GM18520 (cell line): ENCODE data around the gene RAB40C.
"Not testable (repeated sequence)": the region's sequence is repeated elsewhere in the genome, so short reads cannot be mapped to it uniquely, and the experiment has no call there.

Experiments used
- ATAC-seq: cut with Tn5 transposase; IDR thresholded peaks from one replicate; pipeline ENCODE4 v1.9.1; 2021; ENCODE audit not compliant: unreplicated experiment

RAB40C gene

DNA sequence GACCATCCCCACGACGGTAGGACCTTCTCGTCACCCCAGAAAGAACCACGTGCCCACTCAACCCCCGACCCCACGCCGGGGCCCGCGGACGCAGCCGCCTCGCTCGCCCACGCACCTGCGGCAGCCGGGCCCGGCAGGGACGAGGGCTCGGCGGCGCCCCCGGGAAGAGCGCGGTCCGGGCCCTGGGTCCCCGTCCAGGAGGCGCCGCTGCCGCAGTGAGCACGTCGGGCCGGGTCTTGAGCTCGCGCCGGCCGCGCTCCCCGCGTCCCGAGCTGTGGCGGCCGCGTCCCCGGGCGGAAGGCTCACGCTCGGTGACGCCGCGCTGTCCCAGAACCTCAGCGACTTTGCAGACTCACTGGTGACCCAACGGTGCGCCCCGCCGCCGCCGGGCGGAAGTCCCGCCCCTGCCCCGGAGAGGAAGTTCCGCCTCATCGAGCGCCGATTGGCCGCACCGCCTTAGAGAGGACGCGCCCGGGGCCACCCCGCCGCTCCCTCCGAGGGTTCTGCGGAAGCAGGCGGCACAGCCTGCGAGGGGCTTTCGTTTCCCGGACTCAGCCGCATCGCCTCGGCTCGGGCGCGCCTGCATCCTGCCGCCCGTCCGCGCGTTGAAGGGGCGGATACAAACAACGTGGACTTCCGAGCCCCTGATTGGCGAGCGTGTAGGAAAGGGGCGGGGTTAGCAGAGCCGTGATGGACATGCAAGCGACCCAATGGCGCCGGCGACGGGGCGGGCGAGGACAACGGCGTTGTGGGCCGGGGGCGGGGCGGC, 793 bp upstream of the RAB40C start:
- ATAC-seq, result peak; percentile 62

DNA sequence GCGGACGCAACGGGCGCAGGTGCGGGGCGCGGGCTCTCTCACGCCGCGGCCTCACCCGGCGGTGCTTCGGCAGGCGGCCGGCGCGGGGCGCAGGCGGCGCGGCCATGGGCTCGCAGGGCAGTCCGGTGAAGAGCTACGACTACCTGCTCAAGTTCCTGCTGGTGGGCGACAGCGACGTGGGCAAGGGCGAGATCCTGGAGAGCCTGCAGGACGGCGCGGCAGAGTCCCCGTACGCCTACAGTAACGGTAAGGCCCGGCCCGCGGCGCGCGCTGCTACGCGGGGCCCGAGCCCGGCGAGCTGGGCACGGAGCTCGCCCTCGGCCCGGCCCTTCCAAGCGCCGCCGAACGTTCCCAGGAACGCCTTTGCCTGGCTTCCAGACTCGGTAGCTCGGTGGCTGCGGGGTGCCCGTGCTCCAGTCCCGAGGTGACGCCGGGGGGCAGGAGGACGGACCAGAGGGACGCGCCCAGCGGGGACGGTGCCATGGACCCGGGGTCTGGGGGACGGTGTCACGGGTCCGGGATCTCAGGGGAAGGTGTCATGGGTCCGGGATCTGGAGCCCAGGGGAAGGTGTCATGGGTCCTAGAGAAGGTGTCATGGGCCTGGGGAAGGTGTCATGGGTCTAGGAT, 435 bp downstream of the RAB40C start:
- ATAC-seq, result no peak

DNA sequence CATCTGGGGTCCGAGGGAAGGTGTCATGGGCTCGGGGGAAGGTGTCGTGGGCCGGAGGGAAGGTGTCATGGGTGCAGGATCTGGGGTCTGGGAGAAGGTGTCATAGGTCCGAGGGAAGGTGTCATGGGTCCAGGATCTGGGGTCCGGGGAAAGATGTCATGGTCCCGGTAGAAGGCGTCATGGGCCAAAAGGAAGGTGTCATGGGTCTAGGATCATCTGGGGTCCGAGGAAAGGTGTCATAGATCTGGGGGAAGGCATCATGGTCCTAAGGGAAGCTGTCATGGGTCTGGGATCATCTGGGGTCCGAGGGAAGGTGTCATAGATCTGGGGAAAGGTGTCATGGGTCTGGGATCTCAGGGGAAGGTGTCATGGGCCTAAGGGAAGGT, 942 bp downstream of the RAB40C start:
- no peak for ATAC-seq

DNA sequence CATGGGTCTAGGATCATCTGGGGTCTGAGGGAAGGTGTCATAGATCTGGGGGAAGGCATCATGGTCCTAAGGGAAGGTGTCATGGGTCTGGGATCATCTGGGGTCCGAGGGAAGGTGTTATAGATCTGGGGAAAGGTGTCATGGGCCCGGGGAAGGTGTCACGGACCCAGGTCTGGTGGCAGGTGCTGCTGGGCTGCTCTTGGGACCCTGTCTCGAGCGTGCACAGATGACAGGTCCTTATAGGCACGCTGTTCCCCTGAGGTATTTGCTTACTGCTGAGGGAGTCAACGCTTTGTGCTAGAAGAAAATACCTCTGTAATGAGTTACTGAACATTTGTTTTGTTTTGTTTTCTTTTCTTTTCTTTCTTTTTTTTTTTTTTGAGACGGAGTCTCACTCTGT, 1.4 kb downstream of the RAB40C start:
- ATAC-seq, result no peak

DNA sequence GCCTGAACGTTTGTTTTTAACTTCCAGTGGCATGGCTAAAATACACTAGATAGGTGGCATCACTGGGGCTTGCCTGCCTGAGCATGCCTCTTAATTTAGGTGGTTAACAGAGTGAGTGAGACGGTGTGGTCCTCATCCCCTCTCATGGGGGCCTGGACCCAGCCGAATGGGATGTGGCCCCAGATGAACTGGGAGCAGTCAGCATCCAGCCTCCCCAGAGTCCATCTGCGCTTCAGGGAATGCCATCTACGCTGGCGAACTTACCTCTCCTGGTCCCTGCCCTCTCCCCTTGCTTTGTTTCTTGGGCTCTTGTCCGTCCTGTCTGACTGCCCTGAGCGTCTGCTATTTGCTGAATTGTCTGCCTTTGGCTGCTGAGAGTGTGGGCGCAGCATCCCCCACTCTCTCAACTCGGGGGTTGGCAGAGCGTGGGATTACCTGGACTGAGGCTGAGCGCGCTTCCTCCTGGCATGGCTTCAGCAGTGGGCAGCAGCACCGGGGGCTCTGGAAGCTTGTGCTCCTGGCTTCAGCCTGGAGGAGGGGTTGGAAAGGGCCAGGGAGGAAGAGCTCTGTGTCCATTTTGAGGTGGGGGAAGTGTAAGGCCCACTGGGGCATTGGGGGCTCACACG, 2.1 kb downstream of the RAB40C start:
- ATAC-seq, result no peak

DNA sequence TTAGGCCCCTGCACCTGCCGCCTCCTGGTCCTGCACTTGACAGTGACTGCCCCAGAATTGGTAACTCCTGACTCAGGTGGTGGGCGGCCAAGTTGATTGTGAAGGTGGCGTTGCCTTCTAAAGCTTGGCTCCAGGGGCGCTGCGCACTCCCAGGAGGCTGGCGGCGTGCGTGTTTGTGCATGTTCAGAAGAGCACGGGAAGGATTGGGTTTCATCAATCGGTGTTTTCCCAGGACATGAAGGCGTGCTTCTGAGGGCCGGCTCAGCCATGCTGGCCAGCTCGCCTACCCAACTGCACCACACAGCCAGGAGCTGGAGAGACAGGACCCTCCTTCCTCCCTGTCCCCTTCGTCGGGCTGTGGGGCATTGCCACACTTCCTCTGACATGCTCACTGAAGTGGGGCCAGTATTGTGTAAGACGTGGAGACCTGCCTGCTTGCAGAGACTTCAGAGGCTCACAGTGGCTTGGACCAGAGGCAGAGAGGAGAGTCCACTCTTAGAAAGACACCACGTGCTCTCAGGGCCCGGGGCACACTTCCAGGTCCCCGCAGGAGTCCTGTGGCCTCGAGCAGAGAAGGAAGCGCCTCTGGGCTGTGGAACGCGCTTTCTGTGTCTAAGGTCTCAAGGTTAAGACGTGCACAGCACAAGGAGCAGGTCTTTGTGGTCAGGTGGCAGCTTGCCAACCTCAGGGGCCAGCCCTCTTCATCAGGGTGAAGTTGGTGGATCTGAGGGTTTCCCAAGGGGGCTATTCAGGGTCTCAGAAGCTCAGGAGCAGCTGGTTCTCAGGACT, 2.8 kb downstream of the RAB40C start:
- ATAC-seq, result no peak

DNA sequence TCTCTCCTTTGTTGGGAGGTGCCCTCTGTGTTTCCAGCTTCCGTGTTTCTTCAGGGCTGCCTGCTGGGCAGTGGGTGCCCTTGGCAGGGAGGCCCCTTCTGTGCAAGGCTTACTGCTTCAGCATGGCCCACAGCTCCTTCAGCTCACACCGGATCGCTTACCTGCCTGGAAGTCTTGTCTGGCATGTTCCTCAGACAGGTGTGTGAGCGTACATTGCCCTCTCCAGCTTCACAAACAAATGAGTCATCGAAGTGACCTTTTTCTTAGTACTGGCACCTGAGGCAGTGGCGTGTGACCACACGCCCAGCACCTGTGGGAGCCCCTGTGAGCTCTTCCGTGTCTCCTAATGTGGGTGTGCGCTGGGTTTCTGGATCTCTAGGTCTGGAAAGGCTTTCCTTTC, 3.5 kb downstream of the RAB40C start:
- no peak for ATAC-seq

DNA sequence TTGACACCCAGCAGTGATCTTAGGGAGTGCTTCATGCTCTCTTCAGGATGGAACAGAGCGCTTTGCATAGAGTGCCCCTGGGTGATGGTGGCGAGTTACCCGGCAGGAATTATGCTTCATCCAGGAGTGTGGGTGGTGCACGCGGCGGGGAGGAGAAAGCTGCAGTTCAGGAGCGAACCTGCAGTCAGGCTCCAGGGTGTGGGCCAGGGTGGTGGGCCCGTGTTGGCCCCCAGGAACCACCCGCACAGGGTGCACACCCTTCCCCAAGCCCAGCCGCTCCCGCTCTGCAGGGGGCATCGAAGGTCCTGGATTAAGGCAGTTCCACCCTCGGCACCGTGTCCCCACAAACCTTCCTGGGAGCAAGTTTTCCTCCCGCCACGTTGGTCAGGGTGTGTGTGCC, 3.9 kb downstream of the RAB40C start:
- ATAC-seq, result no peak

DNA sequence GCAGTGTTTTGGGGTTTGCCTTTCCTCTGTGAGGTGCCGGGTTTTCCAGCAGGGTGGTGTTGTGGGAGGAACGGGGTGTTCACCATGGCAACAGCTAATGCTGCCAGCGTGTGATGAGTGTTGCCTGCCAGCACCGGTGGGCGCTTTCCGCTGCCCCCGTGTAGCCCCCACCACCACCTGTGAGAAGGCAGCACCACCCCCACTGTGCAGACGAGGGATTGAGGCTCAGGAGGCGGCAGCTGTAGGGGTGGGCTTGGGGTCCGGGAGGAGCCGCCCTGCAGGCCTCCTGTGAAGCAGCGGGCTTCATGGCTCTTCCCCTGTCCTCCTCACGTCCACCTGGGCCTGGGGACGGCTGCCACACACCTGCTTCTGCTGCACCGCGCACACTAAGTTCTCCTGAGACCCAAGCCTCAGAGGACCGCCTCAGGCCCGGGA, 5.2 kb downstream of the RAB40C start:
- no peak for ATAC-seq

DNA sequence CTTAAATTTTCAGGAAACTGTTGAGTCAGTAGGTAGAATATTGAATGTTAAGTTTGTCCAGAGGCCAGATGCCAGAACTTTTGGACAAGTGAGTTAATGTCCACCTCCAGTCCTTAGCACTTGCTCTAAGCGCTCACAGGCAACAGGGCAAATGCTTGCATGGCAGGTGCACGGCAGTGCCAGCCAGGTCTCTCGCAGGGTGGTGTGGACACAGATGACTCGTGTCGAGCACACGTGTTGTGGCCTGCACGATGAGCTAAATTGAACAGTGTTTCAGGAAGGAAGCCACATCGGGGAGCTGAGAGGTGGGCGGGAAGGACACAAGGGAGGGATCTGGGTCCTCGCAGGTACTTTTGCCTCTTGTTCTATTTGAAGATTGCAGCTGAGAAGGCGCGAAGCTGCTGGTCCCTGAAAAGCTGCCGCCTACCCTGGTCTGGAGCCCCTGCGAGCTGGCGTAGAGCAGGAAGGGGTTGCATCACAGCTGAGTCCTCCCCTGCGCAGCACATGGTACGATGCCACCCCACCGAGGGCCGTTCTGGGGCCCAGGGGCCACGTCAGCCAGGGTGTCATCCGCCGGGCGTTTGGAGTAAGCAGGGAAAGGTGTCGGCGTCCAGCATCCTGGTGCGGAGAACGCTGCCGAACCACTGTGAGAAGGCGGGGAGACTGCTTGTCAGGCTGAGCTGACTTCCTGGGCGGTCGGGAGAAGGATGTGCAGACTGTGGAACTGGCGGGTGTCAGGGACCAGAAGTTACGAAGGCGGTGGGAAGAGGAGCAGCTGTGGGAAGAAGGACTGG, 6.3 kb downstream of the RAB40C start:
- ATAC-seq, result no peak

DNA sequence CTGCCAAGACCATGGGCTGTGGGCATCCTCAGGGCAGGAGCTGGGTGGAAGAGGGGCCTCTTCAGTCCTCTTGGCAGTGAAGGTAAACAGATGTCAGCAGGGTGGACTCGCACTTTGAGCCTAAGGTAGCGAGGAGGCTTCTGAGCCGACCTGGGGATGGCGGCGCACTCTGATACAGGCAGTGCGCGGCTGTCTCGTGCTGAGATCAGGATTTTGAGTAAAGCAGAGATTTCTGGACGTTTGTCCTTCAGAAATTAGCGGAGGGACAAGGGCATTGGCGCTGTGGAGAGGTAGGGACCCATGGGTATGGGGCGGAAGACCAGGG, 6.8 kb downstream of the RAB40C start:
- no peak for ATAC-seq

DNA sequence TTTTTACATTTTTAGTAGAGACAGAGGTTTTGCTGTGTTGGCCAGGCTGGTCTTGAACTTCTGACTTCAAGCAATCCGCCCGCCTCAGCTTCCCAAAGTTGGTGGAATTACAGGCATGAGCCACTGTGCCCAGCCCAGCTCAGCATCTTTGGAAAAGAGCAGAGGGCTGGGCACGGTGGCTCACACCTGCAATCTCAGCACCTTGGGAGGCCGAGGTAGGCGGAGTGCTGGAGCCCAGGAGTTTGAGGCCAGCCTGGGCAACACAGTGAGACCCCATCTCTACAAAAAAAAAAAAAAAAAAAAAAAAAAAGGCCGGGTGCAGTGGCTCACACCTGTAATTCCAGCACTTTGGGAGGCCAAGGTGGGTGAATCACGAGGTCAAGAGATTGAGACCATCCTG, 7.8 kb downstream of the RAB40C start:
- ATAC-seq, result not testable (repeated sequence)

DNA sequence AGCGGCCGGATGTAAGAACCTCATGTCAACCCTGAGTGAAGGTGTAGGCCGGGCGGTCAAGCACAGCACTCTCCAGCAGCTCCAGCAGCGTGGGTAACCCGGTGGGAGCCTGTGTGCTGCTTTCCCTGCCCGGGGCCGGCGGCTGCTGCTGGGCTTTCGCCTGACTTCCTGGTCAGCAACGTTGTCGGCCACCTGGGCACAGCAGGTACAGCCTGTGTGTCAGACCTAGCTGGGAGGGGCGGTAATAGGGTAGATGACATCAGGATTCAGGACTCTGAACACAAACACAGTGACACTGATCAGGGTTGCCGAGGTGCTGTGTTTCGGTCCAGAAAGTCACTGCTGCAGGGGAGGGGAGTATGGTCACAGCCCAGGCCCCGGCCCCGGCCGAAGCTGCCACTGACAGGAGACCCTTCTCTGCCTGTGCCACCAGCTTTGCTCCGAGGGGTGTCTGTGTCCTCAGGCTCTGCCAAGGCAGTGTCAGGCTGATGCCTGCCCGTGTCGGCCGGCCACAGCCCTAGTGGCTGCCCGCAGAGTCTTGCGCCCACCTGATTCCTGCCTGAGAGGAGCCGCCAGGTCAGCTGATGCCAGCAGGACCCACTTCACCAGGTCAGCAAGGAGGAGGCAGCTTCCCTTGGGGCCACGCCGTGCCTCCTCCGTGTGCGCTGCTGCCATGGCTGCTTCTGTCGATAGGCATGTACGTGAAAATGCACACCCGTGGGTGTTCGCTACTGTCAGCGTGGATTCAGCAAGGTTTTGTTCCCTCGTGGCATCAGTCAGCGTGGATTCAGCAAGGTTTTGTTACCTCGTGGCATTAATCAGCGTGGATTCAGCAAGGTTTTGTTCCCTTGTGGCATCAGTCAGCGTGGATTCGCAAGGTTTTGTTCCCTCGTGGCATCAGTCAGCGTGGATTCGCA, 9.2 kb downstream of the RAB40C start:
- ATAC-seq, result no peak

DNA sequence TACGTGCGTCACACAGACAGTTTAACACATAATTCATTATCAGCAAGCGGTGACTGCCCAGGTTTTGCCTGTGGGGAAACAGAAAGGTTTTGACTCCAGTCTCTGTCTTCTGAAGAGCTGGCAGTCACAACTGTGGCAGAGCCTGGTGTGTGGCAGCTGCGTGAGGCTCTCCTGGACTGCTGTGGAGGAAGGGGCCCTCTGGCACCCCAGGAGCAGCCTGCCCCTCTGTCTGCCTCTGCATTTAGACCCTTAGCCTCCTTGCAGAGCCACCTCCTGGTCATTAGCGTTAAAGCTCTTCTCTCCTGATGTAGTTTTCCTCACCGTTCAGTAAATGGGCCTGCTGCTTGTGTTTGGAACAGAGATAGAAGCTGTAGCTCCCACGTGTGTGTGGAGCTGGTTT, 10.9 kb downstream of the RAB40C start:
- no peak for ATAC-seq

DNA sequence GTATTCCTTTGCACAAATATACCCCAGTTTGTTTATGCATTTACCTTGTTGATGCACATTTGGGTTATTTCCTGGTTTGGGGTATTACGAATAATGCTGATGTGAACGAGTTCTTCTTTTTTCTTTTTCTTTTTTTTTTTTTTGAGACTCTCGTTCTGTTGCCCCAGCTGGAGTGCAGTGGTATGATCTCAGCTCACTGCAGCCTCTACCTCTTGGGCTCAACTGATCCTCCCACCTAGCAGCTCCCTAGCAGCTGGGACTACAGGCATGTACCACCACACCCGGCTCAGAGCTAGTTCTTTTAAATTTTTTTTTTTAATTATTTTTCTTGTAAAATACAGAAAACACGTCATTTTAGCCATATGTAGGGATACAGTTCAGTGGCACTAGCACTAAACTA, 14.1 kb downstream of the RAB40C start:
- ATAC-seq, result no peak

DNA sequence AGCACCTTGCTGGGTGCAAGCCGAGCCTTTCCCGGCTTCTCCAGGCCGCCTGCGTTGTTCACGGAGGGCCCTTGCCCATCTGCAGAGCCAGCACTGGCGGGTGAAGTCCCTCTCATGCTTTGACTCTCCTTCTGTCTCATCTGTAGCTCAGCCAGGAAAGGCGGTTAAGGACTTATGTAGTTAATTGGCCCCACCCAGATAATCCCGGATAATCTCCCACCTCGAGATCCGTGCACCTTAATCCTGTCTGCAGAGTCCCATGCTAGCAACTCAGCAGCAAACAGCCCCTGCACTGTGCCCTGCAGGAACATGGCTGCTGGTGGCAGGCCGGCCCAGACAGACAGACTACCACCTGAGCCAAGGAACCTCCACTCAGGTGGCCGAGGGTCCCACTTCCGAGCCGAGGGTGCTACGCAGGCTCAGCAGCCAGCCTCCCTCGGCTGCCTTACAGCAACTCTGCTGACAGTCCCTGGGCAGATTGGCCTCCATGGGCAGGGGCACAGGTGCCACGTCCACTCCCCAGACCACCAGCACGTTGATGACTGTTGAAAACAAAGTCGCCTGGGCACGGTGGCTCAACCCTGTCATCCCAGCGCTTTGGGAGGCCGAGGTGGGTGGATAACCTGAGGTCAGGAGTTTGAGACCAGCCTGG, 16.9 kb downstream of the RAB40C start:
- no peak for ATAC-seq

DNA sequence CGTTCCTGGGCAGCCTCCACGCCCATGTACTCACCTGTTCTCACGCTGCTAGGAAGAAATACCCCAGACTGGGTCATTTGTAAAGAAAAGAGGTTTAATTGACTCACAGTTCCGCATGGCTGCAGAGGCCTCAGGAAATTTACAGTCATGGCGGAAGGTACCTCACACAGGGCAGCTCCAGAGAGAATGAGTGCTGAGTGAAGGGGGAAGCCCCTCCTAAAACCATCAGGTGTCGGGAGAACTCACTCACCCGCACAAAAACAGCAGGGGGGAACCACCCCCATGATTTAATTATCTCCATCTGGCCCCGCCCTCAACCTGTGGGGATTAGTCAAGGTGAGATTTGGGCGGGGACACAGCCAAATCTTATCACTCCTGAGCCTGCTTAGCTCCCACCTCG, 18.2 kb downstream of the RAB40C start:
- ATAC-seq, result no peak

DNA sequence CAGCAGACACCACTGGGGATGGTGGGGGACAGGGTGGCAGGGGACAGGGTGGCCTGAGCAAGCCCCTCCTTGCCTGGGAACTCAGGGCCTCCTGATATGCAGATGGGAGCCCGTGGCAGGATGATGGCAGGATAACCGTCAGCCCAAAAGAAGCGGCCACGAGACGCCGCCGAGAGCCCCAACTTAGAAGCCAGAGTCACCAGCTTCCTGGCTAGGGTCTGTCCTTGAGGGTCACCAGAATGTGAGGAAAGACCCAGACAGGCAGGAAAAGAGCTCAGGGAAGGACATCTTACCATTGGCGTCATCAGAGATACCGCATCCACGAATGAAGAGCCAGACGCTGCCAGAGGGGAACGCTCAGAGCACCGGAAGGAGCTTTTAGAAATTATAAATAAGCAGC, 19.4 kb downstream of the RAB40C start:
- no peak for ATAC-seq

DNA sequence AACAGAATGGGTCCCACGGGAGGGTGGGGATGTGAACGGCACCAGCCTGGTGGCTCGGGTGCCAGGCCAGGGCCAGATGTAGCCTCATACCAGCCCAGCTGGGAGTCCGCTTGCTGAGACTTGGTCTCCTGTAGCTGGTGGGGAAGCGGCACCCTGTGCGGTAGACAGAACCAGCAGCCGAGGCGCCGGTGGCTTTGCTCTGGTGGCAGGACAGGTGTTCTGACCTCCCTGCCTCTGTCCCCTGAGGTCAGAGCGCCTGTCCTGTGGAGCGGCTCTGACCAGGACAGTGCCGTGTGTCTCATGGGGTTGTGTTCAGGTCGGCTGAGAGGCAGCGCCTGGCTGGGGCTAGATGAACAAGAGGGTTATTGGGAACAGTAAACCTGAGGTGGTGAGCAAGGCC, 20.1 kb downstream of the RAB40C start:
- no peak for ATAC-seq
